HTR-8/SVneo (cell line): Measurements from ENCODE around the gene C5AR1.
"Not testable (repeated sequence)": the region's sequence is repeated elsewhere in the genome, so short reads cannot be mapped to it uniquely, and the experiment has no call there.

ENCODE experiments used
- DNase-seq: peaks from one replicate; pipeline ENCODE4 v3.0.0; 2011; ENCODE audit warnings: low spot score, mixed read lengths; ENCODE audit not compliant: insufficient read length
- FAIRE-seq: peaks from 2 replicates; lab custom pipeline; 2011; peaks lifted over from hg19 to GRCh38; lab: Jason Lieb, UNC

The C5AR1 gene

GRCh38 chr19:47357788-47358680, 48.4 kb downstream of the C5AR1 start:
- FAIRE-seq (no peak), DNase-seq (no peak)

- DNase-seq (no peak), FAIRE-seq (no peak)
These were observed 49.3 kb downstream of the C5AR1 start for GRCh38 chr19:47358936-47359335.

GRCh38 chr19:47362321-47362720, 52.7 kb downstream of the C5AR1 start:
- no peak for FAIRE-seq

GRCh38 chr19:47363758-47364531, 54.3 kb downstream of the C5AR1 start:
- peak; percentile 25 for DNase-seq
- peak; percentile 85 for FAIRE-seq

More at GRCh38 chr19:47362321-47362720, 52.7 kb downstream of the C5AR1 start:
- no peak for DNase-seq

- peak; percentile 33 for FAIRE-seq
- DNase-seq: not testable (repeated sequence)
These were observed 55.8 kb downstream of the C5AR1 start for GRCh38 chr19:47365455-47365854.

- FAIRE-seq: no peak
- DNase-seq: no peak
These were observed 60.5 kb downstream of the C5AR1 start for GRCh38 chr19:47370045-47370611.

- no peak for FAIRE-seq
- DNase-seq: no peak
These were observed 61.6 kb downstream of the C5AR1 start for GRCh38 chr19:47371261-47371660.
